ENCODE measurements around the gene HAGHL.

GRCh38 chr16:756428-756827 lies 29.5 kb downstream of the HAGHL start:
- TF ChIP-seq, protein P1, sequence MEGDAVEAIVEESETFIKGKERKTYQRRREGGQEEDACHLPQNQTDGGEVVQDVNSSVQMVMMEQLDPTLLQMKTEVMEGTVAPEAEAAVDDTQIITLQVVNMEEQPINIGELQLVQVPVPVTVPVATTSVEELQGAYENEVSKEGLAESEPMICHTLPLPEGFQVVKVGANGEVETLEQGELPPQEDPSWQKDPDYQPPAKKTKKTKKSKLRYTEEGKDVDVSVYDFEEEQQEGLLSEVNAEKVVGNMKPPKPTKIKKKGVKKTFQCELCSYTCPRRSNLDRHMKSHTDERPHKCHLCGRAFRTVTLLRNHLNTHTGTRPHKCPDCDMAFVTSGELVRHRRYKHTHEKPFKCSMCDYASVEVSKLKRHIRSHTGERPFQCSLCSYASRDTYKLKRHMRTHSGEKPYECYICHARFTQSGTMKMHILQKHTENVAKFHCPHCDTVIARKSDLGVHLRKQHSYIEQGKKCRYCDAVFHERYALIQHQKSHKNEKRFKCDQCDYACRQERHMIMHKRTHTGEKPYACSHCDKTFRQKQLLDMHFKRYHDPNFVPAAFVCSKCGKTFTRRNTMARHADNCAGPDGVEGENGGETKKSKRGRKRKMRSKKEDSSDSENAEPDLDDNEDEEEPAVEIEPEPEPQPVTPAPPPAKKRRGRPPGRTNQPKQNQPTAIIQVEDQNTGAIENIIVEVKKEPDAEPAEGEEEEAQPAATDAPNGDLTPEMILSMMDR (IDR thresholded peaks at IDR 0.05; ENCODE audit: control extremely low read depth in 1 of 3, insufficient read depth in 1 of 3, low read depth in 1 of 3, low read length in 3 of 3): no peak
- no peak for TF ChIP-seq POU5F1 (IDR thresholded peaks at IDR 0.05; ENCODE audit: low read depth, low read length)
- no peak for TF ChIP-seq NRF1 (IDR thresholded peaks at IDR 0.05; ENCODE audit: low read depth, low read length)
- TF ChIP-seq, protein P2, sequence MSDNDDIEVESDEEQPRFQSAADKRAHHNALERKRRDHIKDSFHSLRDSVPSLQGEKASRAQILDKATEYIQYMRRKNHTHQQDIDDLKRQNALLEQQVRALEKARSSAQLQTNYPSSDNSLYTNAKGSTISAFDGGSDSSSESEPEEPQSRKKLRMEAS (IDR thresholded peaks at IDR 0.05): no peak
- TF ChIP-seq GABPA (IDR thresholded peaks at IDR 0.05; ENCODE audit: borderline replicate concordance, insufficient read depth, low read length): no peak
- no peak for TF ChIP-seq TEAD4 (IDR thresholded peaks at IDR 0.05; ENCODE audit: low read depth, low read length)
- TF ChIP-seq POLR2A (IDR thresholded peaks at IDR 0.05; ENCODE audit: control extremely low read depth in 1 of 2, low read depth in 2 of 2, low read length in 2 of 2): no peak
- no peak for TF ChIP-seq ZNF274 (IDR thresholded peaks at IDR 0.05; ENCODE audit: borderline replicate concordance, extremely low read depth, low read length)
- TF ChIP-seq PHF8 (conservative IDR thresholded peaks at IDR 0.05; ENCODE audit: low read depth, low read length): no peak
- no peak for TF ChIP-seq HDAC2 (IDR thresholded peaks at IDR 0.05; ENCODE audit: borderline replicate concordance in 1 of 2, low read depth in 2 of 2, low read length in 2 of 2)
- no peak for TF ChIP-seq RXRA (IDR thresholded peaks at IDR 0.05; ENCODE audit: insufficient read depth, low read depth, low read length)
- no peak for TF ChIP-seq JUN (IDR thresholded peaks at IDR 0.05; ENCODE audit: low read depth, low read length)

Measured in H1 (cell line).